DMS153 treated with DMSO at 0.1 percent for 48 hours (cell line): ENCODE results near the gene HSPB6.
"Not testable (repeated sequence)": the region's sequence is repeated elsewhere in the genome, so short reads cannot be mapped to it uniquely, and the experiment has no call there.

Experiments
- DNase-seq: peaks from one replicate; lab custom pipeline; 2025; ENCODE audit not compliant: unreplicated experiment; lab: John Stamatoyannopoulos, UW

The HSPB6 gene

DNA sequence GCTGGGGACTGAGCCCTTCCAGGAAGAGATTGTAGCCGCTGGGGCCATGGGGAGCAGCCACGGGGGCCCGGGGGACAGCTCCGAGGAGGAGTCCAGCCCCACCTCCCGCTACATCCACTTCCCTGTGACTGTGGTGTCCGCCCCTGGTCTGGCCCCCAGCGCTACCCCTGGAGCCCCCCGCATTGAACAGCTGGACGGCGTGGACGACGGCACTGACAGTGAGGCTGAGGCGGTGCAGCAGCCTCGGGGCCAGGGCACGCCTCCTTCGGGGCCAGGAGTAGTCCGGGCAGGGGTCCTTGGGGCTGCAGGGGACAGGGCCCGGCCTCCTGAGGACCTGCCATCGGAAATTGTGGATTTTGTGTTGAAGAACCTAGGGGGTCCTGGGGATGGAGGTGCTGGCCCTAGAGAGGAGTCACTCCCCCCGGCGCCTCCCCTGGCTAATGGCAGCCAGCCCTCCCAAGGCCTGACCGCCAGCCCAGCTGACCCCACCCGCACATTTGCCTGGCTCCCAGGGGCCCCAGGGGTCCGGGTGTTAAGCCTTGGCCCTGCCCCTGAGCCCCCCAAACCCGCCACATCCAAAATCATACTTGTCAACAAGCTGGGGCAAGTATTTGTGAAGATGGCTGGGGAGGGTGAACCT, 24.2 kb downstream of the HSPB6 start:
- DNase-seq: no peak

DNA sequence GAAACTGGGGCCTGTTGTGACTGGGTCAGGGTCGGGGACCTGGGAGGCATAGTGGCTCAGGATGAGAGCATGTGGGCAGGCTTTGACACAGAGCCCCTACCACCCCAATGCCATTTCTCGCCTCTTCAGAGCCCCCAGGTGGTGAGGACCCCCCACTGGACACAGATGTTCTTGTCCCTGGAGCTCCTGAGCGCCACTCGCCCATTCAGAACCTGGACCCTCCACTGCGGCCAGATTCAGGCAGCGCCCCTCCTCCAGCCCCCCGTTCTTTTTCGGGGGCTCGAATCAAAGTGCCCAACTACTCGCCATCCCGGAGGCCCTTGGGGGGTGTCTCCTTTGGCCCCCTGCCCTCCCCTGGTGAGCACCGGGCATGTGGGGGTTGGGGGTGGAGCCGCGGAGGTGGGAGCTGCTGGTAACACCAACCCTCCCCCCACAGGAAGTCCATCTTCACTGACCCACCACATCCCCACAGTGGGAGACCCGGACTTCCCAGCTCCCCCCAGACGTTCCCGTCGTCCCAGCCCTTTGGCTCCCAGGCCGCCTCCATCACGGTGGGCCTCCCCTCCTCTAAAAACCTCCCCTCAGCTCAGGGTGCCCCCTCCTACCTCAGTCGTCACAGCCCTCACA, 24.9 kb downstream of the HSPB6 start:
- DNase-seq: no peak

DNA sequence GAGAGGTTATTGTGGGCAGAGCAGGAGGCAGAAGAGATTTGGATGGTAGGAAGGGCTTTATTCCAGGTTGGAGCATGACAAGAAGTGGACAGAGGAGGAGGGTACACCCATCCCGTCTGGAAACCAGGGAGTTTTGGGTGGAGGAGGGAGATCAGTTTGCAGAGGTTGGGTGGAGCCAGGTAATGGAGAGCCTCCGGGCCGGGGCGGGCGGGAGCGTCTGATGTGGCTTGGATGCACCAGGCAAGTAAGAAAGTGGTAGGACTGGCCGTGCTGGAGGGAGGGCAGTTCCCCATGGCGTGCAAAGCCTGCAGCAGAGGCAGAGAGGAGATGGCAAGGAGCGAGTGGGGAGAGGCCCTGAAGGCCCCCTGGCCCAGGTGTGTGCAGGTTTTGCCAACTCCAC, 25.5 kb downstream of the HSPB6 start:
- DNase-seq: no peak

DNA sequence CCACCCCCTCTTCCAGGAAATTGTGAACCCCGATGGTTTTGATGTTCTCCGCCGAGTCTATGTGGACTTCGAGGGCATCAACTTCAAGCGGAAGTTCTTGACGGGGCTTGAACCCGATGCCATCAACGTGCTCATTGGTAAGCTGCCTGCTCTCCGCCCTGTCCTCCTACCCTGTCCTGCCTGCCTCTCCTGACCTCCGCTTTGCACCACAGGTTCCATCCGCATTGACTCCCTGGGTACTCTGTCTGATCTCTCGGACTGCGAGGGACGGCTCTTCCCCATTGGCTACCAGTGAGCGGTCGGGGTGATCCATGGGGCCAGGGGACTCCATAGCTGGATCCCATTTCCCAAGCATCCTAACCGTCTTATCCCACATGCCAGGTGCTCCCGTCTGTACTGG, 26.5 kb downstream of the HSPB6 start:
- DNase-seq: no peak

DNA sequence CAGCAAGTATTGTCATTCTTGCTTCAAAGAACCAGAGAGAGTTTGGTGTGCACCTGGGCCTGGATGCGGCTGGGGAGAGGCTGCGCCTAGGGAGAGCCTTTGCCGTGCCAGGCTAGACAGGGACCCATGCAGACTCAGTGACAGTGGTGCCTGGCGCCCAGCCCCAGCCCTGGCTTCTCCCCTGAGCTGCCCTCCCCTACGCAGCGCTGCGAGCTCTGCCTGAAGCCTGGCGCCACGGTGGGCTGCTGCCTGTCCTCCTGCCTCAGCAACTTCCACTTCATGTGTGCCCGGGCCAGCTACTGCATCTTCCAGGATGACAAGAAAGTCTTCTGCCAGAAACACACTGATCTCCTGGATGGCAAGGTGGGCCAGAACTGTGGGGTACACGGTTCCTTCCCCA, 27.1 kb downstream of the HSPB6 start:
- DNase-seq: no peak

DNA sequence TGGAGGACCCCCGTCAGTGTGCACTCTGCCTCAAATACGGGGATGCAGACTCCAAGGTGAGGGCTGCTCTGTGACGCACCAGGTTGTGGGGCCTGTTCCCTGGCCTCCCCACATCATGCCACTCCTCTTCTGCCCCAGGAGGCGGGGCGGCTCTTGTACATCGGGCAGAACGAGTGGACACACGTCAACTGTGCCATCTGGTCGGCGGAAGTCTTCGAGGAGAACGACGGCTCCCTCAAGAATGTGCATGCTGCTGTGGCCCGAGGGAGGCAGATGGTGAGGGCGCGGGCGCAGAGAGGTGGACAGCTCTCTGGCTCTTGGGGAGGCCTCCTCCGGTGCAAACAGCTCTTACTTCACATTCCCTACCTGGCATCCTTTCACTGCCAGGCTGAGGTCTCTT, 27.8 kb downstream of the HSPB6 start:
- no peak for DNase-seq

DNA sequence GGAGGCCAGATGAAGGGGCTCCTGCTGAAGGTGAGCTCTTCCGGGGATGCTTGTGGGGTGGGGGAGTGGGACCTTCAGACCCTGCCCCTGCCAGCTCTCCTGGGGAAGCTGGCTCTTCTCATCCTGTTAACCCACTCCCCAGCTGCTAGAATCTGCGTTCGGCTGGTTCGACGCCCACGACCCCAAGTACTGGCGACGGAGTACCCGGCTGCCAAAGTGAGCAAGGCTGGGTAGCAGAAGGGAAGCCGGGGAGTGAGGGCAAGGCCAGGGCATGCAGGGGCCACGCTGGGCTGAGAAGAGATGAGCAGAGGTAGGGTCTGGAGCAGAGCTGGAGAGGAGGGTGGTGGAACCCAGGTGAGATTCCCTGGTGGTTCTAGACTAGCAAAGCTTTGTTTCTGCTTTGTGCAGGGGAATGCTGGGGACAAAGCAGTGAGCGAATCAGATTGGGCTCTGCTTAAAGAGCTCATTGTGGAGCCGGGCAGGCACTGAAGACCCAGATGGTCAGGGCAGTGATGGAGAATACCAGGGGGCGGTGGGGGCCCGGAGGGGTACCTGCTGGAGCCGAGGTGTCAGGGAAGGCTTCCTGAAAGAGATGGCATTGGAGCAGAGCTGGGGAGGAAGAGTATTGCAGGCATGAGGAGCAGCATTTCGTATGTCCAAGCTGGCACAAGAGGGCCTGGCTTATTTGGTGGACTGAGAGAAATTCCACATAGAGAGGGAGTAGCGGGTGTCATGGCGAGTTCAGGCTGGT, 28.7 kb downstream of the HSPB6 start:
- DNase-seq: no peak

DNA sequence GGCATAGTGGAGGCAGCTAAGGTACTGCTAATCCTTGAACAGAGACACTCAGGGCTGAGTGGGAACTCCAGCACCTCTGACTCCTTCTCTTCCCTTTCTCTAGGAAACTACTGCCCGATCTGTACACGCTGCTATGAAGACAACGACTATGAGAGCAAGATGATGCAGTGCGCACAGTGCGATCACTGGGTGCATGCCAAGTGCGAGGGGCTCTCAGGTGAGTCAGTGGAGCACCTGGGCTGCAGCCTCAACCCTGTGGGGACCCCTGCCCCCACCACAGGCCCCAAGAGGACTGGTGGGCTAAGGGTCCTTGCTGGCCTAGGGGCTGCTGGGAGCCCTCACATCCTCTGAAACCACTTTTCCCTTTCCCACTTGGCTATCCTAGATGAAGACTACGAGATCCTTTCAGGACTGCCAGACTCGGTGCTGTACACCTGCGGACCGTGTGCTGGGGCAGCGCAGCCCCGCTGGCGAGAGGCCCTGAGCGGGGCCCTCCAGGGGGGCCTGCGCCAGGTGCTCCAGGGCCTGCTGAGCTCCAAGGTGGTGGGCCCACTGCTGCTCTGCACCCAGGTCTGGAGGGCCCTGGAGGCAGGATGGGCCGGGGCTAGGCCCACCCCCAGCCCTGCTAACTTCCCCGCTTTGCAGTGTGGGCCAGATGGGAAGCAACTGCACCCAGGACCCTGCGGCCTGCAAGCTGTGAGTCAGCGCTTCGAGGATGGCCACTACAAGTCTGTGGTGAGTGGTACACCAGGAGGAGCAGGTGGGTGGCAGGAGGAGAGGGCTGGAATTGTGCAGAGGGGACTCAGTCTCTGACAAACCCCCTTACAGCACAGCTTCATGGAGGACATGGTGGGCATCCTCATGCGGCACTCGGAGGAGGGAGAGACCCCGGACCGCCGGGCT, 29.5 kb downstream of the HSPB6 start:
- no peak for DNase-seq

DNA sequence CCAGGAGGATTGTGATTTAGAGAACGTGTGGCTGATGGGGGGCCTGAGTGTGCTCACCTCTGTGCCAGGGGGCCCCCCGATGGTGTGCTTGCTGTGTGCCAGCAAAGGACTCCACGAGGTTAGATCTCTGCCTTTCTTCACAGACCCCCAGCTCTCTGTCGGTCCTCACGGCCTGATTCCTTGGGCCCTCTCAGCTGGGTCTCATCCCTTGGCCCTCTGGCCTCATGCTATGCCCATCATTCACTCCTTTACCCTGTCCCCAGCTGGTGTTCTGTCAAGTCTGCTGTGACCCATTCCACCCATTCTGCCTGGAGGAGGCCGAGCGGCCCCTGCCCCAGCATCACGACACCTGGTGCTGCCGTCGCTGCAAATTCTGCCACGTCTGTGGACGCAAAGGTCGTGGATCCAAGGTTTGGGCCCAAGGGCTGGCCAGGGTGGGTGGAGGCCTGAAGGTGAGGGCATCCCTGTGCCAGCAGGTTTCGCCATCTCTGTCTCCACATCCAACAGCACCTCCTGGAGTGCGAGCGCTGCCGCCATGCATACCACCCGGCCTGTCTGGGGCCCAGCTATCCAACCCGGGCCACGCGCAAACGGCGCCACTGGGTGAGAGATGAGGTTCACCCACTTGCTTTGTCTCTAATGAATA, 31.5 kb downstream of the HSPB6 start:
- DNase-seq: no peak

DNA sequence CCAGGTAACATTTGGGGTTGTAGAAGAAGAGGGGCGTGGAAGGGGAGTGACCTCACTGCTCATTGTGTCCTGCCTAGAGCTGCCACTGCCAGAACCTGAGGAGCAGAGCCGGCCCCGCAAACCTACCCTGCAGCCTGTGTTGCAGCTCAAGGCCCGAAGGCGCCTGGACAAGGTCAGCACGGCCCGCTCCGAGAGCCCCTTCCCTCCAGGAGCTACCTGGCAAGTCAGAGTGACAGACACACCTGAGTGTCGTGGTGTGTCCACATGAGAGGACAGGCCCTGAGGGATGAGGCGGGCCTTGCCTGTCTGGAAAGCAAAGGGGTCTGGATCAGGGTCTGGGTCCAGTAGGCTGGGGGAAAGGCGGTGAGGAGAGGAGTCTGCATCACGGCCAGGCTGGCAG, 32.3 kb downstream of the HSPB6 start:
- DNase-seq: no peak

DNA sequence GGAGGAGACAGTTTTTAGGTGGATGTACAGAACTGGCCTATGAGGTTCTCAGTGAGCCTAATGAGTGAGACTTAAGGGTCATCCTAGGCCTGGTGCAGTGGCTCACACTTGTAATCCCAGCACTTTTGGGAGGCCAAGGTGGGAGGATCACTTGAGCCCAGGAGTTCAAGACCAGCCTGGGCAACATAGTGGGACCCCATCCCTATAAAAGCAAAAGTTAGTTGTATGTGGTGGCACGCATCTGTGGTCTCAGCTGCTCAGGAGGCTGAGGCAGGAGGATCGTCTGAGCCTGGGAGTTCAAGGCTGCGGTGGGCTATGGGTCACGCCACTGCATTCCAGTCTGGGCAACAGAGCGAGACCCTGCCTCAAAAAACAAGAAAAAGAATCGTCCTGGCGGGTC, 32.7 kb downstream of the HSPB6 start:
- not testable (repeated sequence) for DNase-seq

DNA sequence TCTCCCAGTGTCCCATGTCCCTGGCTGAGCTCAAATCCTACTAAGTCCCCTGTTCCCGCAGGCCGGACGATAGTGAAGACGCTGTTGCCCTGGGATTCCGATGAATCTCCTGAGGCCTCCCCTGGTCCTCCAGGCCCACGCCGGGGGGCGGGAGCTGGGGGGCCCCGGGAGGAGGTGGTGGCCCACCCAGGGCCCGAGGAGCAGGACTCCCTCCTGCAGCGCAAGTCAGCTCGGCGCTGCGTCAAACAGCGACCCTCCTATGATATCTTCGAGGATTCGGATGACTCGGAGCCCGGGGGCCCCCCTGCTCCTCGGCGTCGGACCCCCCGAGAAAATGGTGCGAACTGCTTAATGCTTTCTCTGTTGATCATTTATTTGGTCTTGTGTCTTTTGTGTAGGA, 33.2 kb downstream of the HSPB6 start:
- DNase-seq: no peak

DNA sequence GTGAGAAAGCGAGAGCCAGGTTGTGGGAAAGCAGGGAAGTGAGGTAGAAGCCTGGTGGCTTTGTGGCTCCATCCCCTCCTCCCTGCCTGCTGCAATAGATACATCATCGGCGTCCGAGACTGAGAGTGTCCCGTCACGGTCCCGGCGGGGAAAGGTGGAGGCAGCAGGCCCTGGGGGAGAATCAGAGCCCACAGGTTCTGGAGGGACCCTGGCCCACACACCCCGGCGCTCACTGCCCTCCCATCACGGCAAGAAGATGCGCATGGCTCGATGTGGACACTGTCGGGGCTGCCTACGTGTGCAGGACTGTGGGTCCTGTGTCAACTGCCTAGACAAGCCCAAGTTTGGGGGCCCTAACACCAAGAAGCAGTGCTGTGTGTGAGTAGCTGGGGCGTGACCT, 33.9 kb downstream of the HSPB6 start:
- no peak for DNase-seq

DNA sequence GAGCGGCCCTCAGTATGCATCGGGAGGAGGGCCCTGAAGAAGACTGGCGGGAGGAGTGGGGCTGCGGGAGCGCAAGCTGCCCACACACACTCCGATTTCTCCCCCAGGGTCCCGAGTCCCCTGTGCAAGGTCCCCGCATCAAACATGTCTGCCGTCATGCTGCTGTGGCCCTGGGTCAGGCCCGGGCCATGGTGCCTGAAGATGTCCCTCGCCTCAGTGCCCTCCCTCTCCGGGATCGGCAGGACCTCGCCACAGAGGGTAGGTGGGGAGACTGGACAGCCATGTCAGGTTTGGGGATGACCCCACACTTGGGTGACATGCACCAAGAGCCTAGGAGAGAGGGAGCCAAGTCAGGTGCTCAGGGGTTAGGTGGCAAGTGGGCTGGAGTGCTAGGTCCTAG, 34.4 kb downstream of the HSPB6 start:
- DNase-seq: no peak

DNA sequence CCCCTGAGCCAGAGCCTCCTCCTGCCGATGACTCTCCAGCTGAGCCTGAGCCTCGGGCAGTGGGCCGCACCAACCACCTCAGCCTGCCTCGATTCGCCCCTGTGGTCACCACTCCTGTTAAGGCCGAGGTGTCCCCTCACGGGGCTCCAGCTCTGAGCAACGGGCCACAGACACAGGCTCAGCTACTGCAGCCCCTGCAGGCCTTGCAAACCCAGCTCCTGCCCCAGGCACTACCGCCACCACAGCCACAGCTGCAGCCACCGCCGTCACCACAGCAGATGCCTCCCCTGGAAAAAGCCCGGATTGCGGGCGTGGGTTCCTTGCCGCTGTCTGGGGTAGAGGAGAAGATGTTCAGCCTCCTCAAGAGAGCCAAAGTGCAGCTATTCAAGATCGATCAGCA, 35.5 kb downstream of the HSPB6 start:
- no peak for DNase-seq

DNA sequence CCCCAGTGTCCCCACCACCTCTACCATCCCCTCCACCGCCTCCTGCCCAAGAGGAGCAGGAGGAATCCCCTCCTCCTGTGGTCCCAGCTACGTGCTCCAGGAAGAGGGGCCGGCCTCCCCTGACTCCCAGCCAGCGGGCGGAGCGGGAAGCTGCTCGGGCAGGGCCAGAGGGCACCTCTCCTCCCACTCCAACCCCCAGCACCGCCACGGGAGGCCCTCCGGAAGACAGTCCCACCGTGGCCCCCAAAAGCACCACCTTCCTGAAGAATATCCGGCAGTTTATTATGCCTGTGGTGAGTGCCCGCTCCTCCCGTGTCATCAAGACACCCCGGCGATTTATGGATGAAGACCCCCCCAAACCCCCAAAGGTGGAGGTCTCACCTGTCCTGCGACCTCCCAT, 36.2 kb downstream of the HSPB6 start:
- no peak for DNase-seq

DNA sequence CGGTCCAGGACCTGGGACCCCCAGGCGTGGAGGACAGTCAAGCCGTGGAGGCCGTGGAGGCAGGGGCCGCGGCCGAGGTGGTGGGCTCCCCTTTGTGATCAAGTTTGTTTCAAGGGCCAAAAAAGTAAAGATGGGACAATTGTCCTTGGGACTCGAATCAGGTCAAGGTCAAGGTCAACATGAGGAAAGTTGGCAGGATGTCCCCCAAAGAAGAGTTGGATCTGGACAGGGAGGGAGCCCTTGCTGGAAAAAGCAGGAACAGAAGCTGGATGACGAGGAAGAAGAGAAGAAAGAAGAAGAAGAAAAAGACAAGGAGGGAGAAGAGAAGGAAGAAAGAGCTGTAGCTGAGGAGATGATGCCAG, 36.7 kb downstream of the HSPB6 start:
- no peak for DNase-seq

DNA sequence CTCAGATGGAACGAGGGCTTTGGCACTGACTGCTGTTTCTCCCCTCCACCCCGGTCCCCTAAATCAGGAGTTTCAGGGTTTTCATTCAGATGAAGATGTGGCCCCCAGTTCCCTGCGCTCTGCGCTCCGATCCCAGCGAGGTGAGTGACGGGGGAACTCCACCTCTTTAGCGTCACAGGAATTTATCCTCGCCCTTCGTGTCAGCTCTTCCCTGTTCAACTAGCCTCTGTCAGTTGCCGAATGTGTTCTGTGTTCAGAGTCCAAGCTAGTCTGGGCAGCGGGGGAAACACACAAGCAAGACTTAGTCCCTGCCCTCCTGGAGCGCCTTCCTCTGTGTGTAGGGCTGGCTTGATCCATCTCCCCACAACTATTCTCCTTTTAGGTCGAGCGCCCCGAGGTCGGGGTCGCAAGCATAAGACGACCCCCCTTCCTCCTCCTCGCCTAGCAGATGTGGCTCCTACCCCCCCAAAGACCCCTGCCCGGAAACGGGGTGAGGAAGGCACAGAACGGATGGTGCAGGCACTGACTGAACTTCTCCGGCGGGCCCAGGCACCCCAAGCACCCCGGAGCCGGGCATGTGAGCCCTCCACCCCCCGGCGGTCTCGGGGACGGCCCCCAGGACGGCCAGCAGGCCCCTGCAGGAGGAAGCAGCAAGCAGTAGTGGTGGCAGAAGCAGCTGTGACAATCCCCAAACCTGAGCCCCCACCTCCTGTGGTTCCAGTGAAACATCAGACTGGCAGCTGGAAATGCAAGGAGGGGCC, 37.2 kb downstream of the HSPB6 start:
- no peak for DNase-seq

DNA sequence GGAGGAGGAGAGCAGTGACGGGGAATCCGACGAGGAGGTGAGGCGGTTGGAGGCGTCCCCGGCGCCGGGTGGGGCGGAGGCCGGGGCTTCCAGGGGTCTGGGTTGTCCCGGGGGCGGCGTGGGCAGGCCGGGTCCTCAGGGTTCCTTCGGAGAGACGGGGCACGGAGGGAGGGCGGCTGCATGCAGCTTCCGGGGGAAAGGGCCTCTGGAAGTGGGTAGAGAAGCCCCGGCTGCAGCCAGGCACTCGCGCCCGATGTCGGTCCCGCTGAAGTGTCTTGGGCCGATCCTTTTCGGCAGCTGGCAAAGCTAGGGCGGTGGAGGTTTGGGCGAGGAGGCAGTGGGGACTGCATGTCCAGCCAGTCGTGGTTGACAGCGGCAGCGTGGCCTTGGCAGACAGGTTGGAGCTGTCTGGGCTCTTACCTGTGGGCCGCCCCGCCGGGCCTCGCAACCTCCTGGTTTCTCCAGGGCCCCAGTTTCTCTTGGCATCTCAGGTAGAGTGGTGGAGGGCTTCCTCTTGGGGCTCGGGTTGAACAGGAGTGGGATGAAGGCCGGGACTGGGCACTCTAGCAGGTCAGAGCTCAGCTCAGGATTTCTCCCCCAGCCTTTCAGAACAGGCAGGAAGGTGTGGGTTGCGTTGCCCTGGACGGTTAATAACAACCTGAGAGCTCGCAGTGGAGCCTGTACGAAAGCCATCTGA, 38.3 kb downstream of the HSPB6 start:
- no peak for DNase-seq
